OCI-LY1 (cell line): ENCODE data around the gene EYS.

ENCODE experiments used
- H2AFZ ChIP-seq: fragments of 200-600 bp; sonication (generic), shearing (Covaris generic); 2 replicates; pipeline ENCODE4 v1.6.0; 2014; ENCODE audit warnings: antibody characterized with exemption, mild to moderate bottlenecking, low read length
- H3F3A ChIP-seq: fragments of 200-600 bp; sonication (generic), shearing (Covaris generic); 2 replicates; pipeline ENCODE4 v1.6.0; 2014; ENCODE audit warnings: mild to moderate bottlenecking, antibody characterized with exemption, low read length, moderate library complexity; ENCODE audit not compliant: insufficient read depth
- H3K27ac ChIP-seq: fragments of 200-600 bp; sonication (generic); 2 replicates; pipeline ENCODE4 v1.5.1; 2014; ENCODE audit warnings: low read length, mixed run types, mild to moderate bottlenecking, low read depth; ENCODE audit not compliant: poor library complexity, severe bottlenecking
- H3K27me3 ChIP-seq: fragments of 200-600 bp; sonication (generic); 2 replicates; pipeline ENCODE4 v1.6.0; 2014; ENCODE audit warnings: antibody characterized with exemption, mild to moderate bottlenecking, low read length, moderate library complexity; ENCODE audit not compliant: insufficient read depth
- H3K36me3 ChIP-seq: fragments of 200-600 bp; sonication (generic); 2 replicates; pipeline ENCODE4 v1.6.1; 2014; ENCODE audit warnings: mild to moderate bottlenecking, antibody characterized with exemption, low read length, moderate library complexity, mixed read lengths; ENCODE audit not compliant: insufficient read depth
- H3K4me1 ChIP-seq: fragments of 200-600 bp; sonication (generic); 2 replicates; pipeline ENCODE4 v1.5.1; 2014; ENCODE audit warnings: mild to moderate bottlenecking, low read length, moderate library complexity; ENCODE audit not compliant: insufficient read depth, severe bottlenecking
- H3K4me2 ChIP-seq: fragments of 200-600 bp; sonication (generic), shearing (Covaris generic); 2 replicates; pipeline ENCODE4 v1.6.1; 2014; ENCODE audit warnings: low read length
- H3K4me3 ChIP-seq: fragments of 200-600 bp; sonication (generic); 2 replicates; pipeline ENCODE4 v1.5.1; 2014; ENCODE audit warnings: low read length, low read depth, mild to moderate bottlenecking, mixed read lengths; ENCODE audit not compliant: poor library complexity, severe bottlenecking
- H3K79me2 ChIP-seq: fragments of 200-600 bp; shearing (Covaris generic); 2 replicates; pipeline ENCODE4 v1.6.1; 2016; ENCODE audit warnings: mixed run types, low read length, mixed read lengths; ENCODE audit not compliant: insufficient read depth
- H3K9ac ChIP-seq: fragments of 200-600 bp; sonication (generic), shearing (Covaris generic); 2 replicates; pipeline ENCODE4 v1.6.1; 2014; ENCODE audit warnings: mild to moderate bottlenecking, low read length, mixed read lengths
- H3K9me2 ChIP-seq: fragments of 200-600 bp; sonication (generic), shearing (Covaris generic); 2 replicates; pipeline ENCODE4 v1.6.1; 2014; ENCODE audit warnings: low read depth, mild to moderate bottlenecking, low read length, mixed read lengths
- H3K9me3 ChIP-seq: fragments of 200-600 bp; shearing (Covaris generic); 2 replicates; pipeline ENCODE4 v1.6.1; 2014; ENCODE audit warnings: low read length, mixed read lengths
- H4K20me1 ChIP-seq: fragments of 200-600 bp; sonication (generic), shearing (Covaris generic); 2 replicates; pipeline ENCODE4 v1.6.0; 2016; ENCODE audit warnings: mild to moderate bottlenecking, low read length; ENCODE audit not compliant: insufficient read depth
- CTCF ChIP-seq: fragments of 200-600 bp; sonication (generic), shearing (Covaris generic); IDR thresholded peaks from 2 replicates; pipeline ENCODE4 v1.5.1; 2017; ENCODE audit warnings: mild to moderate bottlenecking, antibody characterized with exemption, low read length, moderate library complexity, mixed read lengths
- EZH2 ChIP-seq: fragments of 200-600 bp; sonication (generic), shearing (Covaris generic); IDR thresholded peaks from 2 replicates; pipeline ENCODE4 v1.8.0; 2017; ENCODE audit warnings: borderline replicate concordance, mixed run types, mild to moderate bottlenecking, antibody characterized with exemption, low read length, moderate library complexity, mixed read lengths

EYS gene

GRCh38 chr6:64872633-64873032, 834.4 kb downstream of the EYS start:
- Histone ChIP-seq H3F3A (no peaks in the 10 kb centered on the region), H3K4me1 (no peaks in the 10 kb centered on the region), H4K20me1 (no peaks in the 10 kb centered on the region), H3K9me2 (no peaks in the 10 kb centered on the region), H3K9me3 (no peaks in the 10 kb centered on the region), H3K27ac (no peak overlapping the region), H3K27me3 (no peaks in the 10 kb centered on the region), H3K4me3 (no peak overlapping the region), H2AFZ (no peak overlapping the region), H3K9ac (no peak overlapping the region), H3K79me2 (no peaks in the 10 kb centered on the region), H3K4me2 (no peak overlapping the region), H3K36me3 (no peaks in the 10 kb centered on the region)
- TF ChIP-seq CTCF (no peak), EZH2 (no peak)

- H2AFZ ChIP-seq, result no peak overlapping the region
- H3K4me2 ChIP-seq, result no peak overlapping the region
- H4K20me1 ChIP-seq, result no peaks in the 10 kb centered on the region
- H3K36me3 ChIP-seq, result no peaks in the 10 kb centered on the region
- H3F3A ChIP-seq, result no peaks in the 10 kb centered on the region
- no peaks in the 10 kb centered on the region for H3K4me1 ChIP-seq
- H3K79me2 ChIP-seq, result no peaks in the 10 kb centered on the region
- H3K9me3 ChIP-seq, result no peaks in the 10 kb centered on the region
- no peaks in the 10 kb centered on the region for H3K27me3 ChIP-seq
- H3K27ac ChIP-seq, result no peak overlapping the region
- H3K9ac ChIP-seq, result no peak overlapping the region
- no peak overlapping the region for H3K4me3 ChIP-seq
- TF ChIP-seq CTCF (no peak), EZH2 (no peak)
- H3K9me2 ChIP-seq, result no peaks in the 10 kb centered on the region
Observed at GRCh38 chr6:64861039-64861651, 845.9 kb downstream of the EYS start.

GRCh38 chr6:64860203-64860602, 846.8 kb downstream of the EYS start:
- Histone ChIP-seq H3K9ac (no peak overlapping the region), H3K27ac (no peak overlapping the region), H4K20me1 (no peaks in the 10 kb centered on the region), H3F3A (no peaks in the 10 kb centered on the region), H3K9me3 (no peaks in the 10 kb centered on the region), H3K4me1 (no peaks in the 10 kb centered on the region), H3K9me2 (no peaks in the 10 kb centered on the region), H3K4me3 (no peak overlapping the region), H3K27me3 (no peaks in the 10 kb centered on the region), H3K79me2 (no peaks in the 10 kb centered on the region), H2AFZ (no peak overlapping the region), H3K36me3 (no peaks in the 10 kb centered on the region), H3K4me2 (no peak overlapping the region)
- no peak for TF ChIP-seq CTCF
- no peak for TF ChIP-seq EZH2
